ENCODE data around the gene P3R3URF.

DNA sequence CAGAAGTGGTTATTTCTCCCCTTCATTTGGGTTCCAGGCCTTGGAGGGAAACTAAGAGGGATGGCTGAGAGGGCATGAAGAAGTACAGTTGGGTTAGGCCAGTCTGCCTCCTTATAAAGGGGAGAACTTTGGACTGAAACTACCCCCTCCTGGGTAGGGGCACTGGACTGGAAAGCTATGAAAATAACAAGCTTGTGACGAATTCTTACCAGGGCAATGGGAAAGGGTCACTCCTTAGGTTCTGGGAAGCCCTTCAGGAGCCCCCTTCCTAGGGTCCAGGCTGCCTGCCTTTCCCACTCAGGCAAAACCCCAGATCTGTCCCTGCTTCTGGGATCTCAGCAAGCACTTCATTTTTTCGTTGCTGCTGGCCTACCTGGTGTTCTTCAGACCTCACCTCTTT lies 9.8 kb upstream of the P3R3URF start:
- TF ChIP-seq POLR2A (IDR thresholded peaks at IDR 0.05; ENCODE audit: low read length): no peak
- TF ChIP-seq GATA1 (IDR thresholded peaks at IDR 0.05; ENCODE audit: low read depth, low read length): no peak

All from erythroblast (primary cell).